Anterior cingulate cortex (tissue), 58 donors: ENCODE data around the gene CHRNG.

ENCODE experiments used
- DNase-seq, 58 donors: peaks; one replicate each; lab custom pipeline; 2025; lab: John Stamatoyannopoulos, UW

Gene CHRNG

GRCh38 chr2:232503809-232504323 is 35.6 kb upstream of the CHRNG start:
- no peak for DNase-seq

- DNase-seq = peak in 2 of 58 donors; percentile 22 to 26
Observed at GRCh38 chr2:232504438-232504837, 35.1 kb upstream of the CHRNG start.

- DNase-seq = no peak
Observed at GRCh38 chr2:232505856-232506255, 33.6 kb upstream of the CHRNG start.

GRCh38 chr2:232506709-232507108 is 32.8 kb upstream of the CHRNG start:
- no peak for DNase-seq

- no peak for DNase-seq
Observed at GRCh38 chr2:232508251-232508650, 31.2 kb upstream of the CHRNG start.

- DNase-seq = peak in 10 of 58 donors; percentile 10 to 62 (median 20)
Observed at GRCh38 chr2:232511336-232511890, 28.1 kb upstream of the CHRNG start.

- DNase-seq = no peak
Observed at GRCh38 chr2:232512602-232513001, 26.9 kb upstream of the CHRNG start.

- no peak for DNase-seq
Observed at GRCh38 chr2:232513353-232513752, 26.1 kb upstream of the CHRNG start.

- DNase-seq = no peak
Observed at GRCh38 chr2:232515639-232516038, 23.9 kb upstream of the CHRNG start.

- DNase-seq = no peak
Observed at GRCh38 chr2:232516551-232516950, 22.9 kb upstream of the CHRNG start.

- no peak for DNase-seq
Observed at GRCh38 chr2:232518844-232519243, 20.6 kb upstream of the CHRNG start.

GRCh38 chr2:232519581-232520438 is 19.7 kb upstream of the CHRNG start, which contains the start of gene PRSS56:
Gene PRSS56 (plus strand): TSS chr2:232520388. CDS start chr2:232520599, 211 bp downstream.
- no peak for DNase-seq

- no peak for DNase-seq
Observed at GRCh38 chr2:232520489-232520888, 19.0 kb upstream of the CHRNG start.

GRCh38 chr2:232521098-232521497 is 18.4 kb upstream of the CHRNG start:
- DNase-seq = no peak

GRCh38 chr2:232521959-232522622 is 17.4 kb upstream of the CHRNG start:
- DNase-seq = peak in 28 of 58 donors; percentile 6 to 75 (median 30)

- no peak for DNase-seq
Observed at GRCh38 chr2:232522623-232523401, 16.7 kb upstream of the CHRNG start.

GRCh38 chr2:232523402-232523681 is 16.1 kb upstream of the CHRNG start:
- DNase-seq = no peak

GRCh38 chr2:232523682-232524597 is 15.6 kb upstream of the CHRNG start:
- peak in 13 of 58 donors; percentile 8 to 49 (median 26) for DNase-seq

- no peak for DNase-seq
Observed at GRCh38 chr2:232524771-232525170, 14.7 kb upstream of the CHRNG start.
